Measurements from ENCODE around the gene APOC3.

Gene APOC3

DNA sequence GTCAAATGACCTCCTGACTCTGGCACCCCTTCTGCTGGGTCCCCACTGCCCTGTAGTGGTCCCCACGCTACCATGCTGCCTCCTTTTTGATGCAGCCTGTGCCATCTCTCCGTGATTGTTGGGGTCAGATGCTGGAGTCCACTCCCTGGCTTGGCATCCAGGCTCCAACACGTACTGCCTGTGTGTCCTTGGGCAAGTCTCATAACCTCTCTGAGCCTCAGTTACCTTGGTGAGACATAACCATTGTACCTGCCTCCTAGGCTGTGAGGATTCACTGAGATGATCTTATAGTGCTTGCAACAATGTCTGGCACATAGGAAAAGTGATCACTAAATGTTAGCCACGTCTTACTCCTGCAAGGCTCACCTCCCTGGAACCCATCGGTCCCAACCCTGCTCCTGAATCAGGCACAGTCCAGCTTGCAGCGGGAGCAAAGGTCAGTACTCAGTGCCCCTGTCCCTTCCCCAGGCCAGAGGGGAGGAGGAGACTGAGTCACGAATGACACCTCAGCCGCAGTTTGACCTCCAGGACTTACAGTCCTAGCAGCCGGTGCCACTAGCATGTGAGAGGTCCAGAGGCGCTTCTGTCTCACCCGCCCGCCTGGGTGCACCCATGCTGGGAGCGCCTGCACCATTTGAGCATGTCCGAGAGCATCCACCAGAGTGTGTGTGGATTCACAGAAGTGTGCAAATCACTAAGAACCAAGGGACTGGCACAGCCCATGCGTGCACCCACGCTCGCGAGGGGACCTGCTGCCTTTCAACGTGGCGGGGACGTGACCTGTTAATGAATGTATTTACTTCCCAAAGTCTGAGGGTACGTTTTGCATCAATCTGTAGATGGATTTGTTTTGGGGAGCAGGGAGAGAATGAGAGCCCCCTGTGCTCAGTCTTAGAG, 3.6 kb upstream of the APOC3 start:
- H3K27me3 ChIP-seq (ENCODE audit: insufficient read depth, poor library complexity, severe bottlenecking): no peaks in the 10 kb centered on the region
- H3K4me3 ChIP-seq (replicated peaks; ENCODE audit: insufficient read depth, low read length): no peak overlapping the region
- H3K27ac ChIP-seq (replicated peaks): no peak overlapping the region
- TF ChIP-seq POLR2AphosphoS5 (IDR thresholded peaks at IDR 0.05; ENCODE audit: low read depth): no peak
- TF ChIP-seq, protein P1, sequence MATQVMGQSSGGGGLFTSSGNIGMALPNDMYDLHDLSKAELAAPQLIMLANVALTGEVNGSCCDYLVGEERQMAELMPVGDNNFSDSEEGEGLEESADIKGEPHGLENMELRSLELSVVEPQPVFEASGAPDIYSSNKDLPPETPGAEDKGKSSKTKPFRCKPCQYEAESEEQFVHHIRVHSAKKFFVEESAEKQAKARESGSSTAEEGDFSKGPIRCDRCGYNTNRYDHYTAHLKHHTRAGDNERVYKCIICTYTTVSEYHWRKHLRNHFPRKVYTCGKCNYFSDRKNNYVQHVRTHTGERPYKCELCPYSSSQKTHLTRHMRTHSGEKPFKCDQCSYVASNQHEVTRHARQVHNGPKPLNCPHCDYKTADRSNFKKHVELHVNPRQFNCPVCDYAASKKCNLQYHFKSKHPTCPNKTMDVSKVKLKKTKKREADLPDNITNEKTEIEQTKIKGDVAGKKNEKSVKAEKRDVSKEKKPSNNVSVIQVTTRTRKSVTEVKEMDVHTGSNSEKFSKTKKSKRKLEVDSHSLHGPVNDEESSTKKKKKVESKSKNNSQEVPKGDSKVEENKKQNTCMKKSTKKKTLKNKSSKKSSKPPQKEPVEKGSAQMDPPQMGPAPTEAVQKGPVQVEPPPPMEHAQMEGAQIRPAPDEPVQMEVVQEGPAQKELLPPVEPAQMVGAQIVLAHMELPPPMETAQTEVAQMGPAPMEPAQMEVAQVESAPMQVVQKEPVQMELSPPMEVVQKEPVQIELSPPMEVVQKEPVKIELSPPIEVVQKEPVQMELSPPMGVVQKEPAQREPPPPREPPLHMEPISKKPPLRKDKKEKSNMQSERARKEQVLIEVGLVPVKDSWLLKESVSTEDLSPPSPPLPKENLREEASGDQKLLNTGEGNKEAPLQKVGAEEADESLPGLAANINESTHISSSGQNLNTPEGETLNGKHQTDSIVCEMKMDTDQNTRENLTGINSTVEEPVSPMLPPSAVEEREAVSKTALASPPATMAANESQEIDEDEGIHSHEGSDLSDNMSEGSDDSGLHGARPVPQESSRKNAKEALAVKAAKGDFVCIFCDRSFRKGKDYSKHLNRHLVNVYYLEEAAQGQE (IDR thresholded peaks at IDR 0.05; ENCODE audit: insufficient replicate concordance, low read depth): no peak
- no peak for TF ChIP-seq SPI1 (IDR thresholded peaks at IDR 0.05; ENCODE audit: borderline replicate concordance, low read depth)
- TF ChIP-seq, protein P2, sequence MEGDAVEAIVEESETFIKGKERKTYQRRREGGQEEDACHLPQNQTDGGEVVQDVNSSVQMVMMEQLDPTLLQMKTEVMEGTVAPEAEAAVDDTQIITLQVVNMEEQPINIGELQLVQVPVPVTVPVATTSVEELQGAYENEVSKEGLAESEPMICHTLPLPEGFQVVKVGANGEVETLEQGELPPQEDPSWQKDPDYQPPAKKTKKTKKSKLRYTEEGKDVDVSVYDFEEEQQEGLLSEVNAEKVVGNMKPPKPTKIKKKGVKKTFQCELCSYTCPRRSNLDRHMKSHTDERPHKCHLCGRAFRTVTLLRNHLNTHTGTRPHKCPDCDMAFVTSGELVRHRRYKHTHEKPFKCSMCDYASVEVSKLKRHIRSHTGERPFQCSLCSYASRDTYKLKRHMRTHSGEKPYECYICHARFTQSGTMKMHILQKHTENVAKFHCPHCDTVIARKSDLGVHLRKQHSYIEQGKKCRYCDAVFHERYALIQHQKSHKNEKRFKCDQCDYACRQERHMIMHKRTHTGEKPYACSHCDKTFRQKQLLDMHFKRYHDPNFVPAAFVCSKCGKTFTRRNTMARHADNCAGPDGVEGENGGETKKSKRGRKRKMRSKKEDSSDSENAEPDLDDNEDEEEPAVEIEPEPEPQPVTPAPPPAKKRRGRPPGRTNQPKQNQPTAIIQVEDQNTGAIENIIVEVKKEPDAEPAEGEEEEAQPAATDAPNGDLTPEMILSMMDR (IDR thresholded peaks at IDR 0.05; ENCODE audit: insufficient read depth, low read length): no peak
- no peak for TF ChIP-seq GABPA (IDR thresholded peaks at IDR 0.05; ENCODE audit: low read depth)
- no peak for DNase-seq (ENCODE audit: low read depth in 1 of 2, low spot score in 1 of 2)

DNA sequence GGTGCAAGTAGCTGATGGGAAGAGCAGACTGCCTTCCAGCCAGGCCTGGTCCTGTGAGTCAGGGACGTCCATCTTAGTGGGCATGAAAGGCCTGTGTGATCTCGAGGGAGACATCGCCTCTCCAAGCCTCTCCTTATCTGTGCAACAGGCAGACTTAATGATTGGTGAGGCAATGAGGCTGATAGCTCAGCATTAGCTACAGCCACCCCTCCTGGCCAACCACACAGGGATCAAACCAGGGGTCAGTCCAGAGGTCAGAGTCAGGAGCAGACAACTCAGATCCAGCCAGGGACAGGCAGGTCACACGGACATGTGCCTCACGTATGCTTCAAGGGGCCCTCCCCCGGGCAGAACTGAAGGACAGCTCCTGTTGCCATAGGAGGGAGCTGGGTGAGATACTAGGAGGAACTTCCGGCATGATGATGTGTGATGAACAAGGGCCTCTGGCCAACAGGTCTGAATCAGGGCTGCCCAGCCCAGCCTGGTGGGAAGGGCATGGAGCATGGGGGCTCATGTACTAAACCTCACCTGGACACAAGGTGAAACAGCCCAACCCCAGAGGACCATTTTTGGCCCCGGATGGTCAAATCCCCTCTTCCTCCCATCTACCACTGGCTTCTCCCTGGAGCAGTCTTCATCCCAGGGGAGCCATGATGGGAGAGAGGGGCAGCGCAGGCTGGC, 2.8 kb upstream of the APOC3 start:
- no peak overlapping the region for H3K4me3 ChIP-seq (replicated peaks; ENCODE audit: insufficient read depth, low read length)
- H3K27me3 ChIP-seq (ENCODE audit: insufficient read depth, poor library complexity, severe bottlenecking): no peaks in the 10 kb centered on the region
- H3K27ac ChIP-seq (replicated peaks): no peak overlapping the region
- TF ChIP-seq GABPA (IDR thresholded peaks at IDR 0.05; ENCODE audit: low read depth) (no peak), POLR2AphosphoS5 (IDR thresholded peaks at IDR 0.05; ENCODE audit: low read depth) (no peak), SPI1 (IDR thresholded peaks at IDR 0.05; ENCODE audit: borderline replicate concordance, low read depth) (no peak)
- TF ChIP-seq, protein P1 (IDR thresholded peaks at IDR 0.05; ENCODE audit: insufficient replicate concordance, low read depth): no peak
- TF ChIP-seq, protein P2 (IDR thresholded peaks at IDR 0.05; ENCODE audit: insufficient read depth, low read length): no peak
- no peak for DNase-seq (ENCODE audit: low read depth in 1 of 2, low spot score in 1 of 2)

DNA sequence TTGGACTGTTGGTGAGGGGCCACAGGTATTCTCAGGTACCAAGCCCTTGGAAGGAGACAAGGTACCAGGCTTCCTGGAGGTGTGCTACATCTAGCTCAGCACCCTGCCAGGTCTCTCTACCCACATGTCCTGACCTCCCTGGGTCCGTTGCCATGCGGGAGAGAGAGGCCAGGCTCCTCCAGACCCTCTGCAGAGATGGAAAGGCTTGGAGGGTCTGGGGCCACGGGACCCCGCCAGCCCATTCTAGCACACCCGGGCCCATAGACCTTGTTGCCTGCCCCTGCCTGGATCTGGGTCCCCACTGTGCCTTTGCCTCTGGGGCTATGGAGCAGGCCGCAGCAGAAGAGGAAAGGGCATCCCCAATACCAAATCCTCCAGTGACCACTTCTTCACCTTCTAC, 2.2 kb upstream of the APOC3 start:
- Histone ChIP-seq H3K27ac (replicated peaks) (no peak overlapping the region), H3K27me3 (ENCODE audit: insufficient read depth, poor library complexity, severe bottlenecking) (no peaks in the 10 kb centered on the region), H3K4me3 (replicated peaks; ENCODE audit: insufficient read depth, low read length) (no peak overlapping the region)
- DNase-seq (ENCODE audit: low read depth in 1 of 2, low spot score in 1 of 2): no peak
- TF ChIP-seq POLR2AphosphoS5 (IDR thresholded peaks at IDR 0.05; ENCODE audit: low read depth) (no peak), SPI1 (IDR thresholded peaks at IDR 0.05; ENCODE audit: borderline replicate concordance, low read depth) (no peak), GABPA (IDR thresholded peaks at IDR 0.05; ENCODE audit: low read depth) (no peak)
- TF ChIP-seq, protein P1 (IDR thresholded peaks at IDR 0.05; ENCODE audit: insufficient replicate concordance, low read depth): no peak
- TF ChIP-seq, protein P2 (IDR thresholded peaks at IDR 0.05; ENCODE audit: insufficient read depth, low read length): no peak
